Measurements from ENCODE around the gene NGF.

Gene NGF

DNA sequence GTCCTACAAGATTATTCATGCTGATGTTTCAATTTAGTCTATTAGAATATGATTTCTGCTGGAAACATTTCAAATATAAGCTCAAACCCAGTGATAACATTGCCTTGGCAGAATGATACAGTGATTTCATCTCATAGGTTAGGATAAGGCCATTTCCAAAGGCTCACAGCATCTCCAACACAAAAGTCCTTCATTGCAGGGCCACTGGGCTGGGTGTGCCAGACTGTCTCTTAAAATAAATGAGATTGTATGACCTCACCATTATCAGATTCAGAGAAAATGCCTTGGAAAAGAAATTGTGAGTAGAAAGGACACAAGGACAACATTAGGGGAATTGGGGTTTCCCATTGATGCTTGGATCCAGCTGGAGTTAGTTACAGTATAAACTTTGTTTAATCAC, 30.4 kb downstream of the NGF start:
- H3K4me2 ChIP-seq (ENCODE audit: low read depth, low read length): no peak overlapping the region
- no peak overlapping the region for H2AFZ ChIP-seq (ENCODE audit: low read length)
- TF ChIP-seq EZH2 (optimal IDR thresholded peaks at IDR 0.05; ENCODE audit: low read depth, low read length) (no peak), EZH2phosphoT487 (IDR thresholded peaks at IDR 0.05; ENCODE audit: low read length) (no peak), CTCF (IDR thresholded peaks at IDR 0.05; ENCODE audit: low read length) (no peak)
- no peak overlapping the region for H3K4me3 ChIP-seq (ENCODE audit: low read length)
- H3K27me3 ChIP-seq (replicated peaks; ENCODE audit: insufficient read depth, low read length): no peaks in the 10 kb centered on the region
- H3K9ac ChIP-seq (ENCODE audit: low read length): no peak overlapping the region
- no peaks in the 10 kb centered on the region for H4K20me1 ChIP-seq (ENCODE audit: insufficient read depth, low read length)
- no peaks in the 10 kb centered on the region for H3K79me2 ChIP-seq (ENCODE audit: low read length)
- H3K9me3 ChIP-seq (replicated peaks; ENCODE audit: insufficient read depth, low read length): no peaks in the 10 kb centered on the region
- DNase-seq: no peak
- no peaks in the 10 kb centered on the region for H3F3A ChIP-seq (ENCODE audit: insufficient read depth, low read length)
- H3K36me3 ChIP-seq (replicated peaks; ENCODE audit: insufficient read depth, low read length): no peaks in the 10 kb centered on the region
- 0 out of 2 replicates have a peak, but pooled peaks cover 3% of the 10 kb centered on the region for H3K4me1 ChIP-seq (ENCODE audit: low read length)
- H3K9me2 ChIP-seq (replicated peaks; ENCODE audit: insufficient read depth, low read length): no peaks in the 10 kb centered on the region
- H3K27ac ChIP-seq (ENCODE audit: low read length): no peak overlapping the region

DNA sequence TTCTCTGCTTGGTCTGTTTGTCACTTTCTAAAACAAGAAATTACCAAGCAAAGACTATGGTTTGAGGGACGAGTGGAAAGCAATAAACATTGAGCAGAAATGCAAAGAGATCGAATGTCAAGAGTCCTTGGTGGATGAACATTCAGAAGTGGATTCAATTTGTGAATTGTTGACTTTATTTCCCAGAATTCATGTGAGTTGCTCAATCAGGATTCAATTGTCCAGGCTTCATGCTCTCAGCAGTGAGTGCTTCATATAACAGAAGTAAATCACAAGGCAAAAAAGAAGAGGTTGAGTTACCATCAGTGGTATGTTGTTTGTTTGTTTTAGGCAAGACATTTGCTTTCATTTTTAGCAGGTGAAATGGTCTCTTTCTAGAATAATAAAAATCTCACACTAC, 31.9 kb downstream of the NGF start:
- H3K4me2 ChIP-seq (ENCODE audit: low read depth, low read length): no peak overlapping the region
- H2AFZ ChIP-seq (ENCODE audit: low read length): no peak overlapping the region
- H3K79me2 ChIP-seq (ENCODE audit: low read length): no peaks in the 10 kb centered on the region
- H3K27ac ChIP-seq (ENCODE audit: low read length): no peak overlapping the region
- no peaks in the 10 kb centered on the region for H3F3A ChIP-seq (ENCODE audit: insufficient read depth, low read length)
- H3K4me3 ChIP-seq (ENCODE audit: low read length): no peak overlapping the region
- DNase-seq: no peak
- H3K27me3 ChIP-seq (replicated peaks; ENCODE audit: insufficient read depth, low read length): 0 out of 2 replicates have a peak, but pooled peaks cover 3% of the 10 kb centered on the region
- no peaks in the 10 kb centered on the region for H3K36me3 ChIP-seq (replicated peaks; ENCODE audit: insufficient read depth, low read length)
- H3K9me3 ChIP-seq (replicated peaks; ENCODE audit: insufficient read depth, low read length): no peaks in the 10 kb centered on the region
- H3K9me2 ChIP-seq (replicated peaks; ENCODE audit: insufficient read depth, low read length): no peaks in the 10 kb centered on the region
- TF ChIP-seq EZH2 (optimal IDR thresholded peaks at IDR 0.05; ENCODE audit: low read depth, low read length): no peak
- TF ChIP-seq EZH2phosphoT487 (IDR thresholded peaks at IDR 0.05; ENCODE audit: low read length): no peak
- TF ChIP-seq CTCF (IDR thresholded peaks at IDR 0.05; ENCODE audit: low read length): no peak
- H4K20me1 ChIP-seq (ENCODE audit: insufficient read depth, low read length): no peaks in the 10 kb centered on the region
- H3K9ac ChIP-seq (ENCODE audit: low read length): no peak overlapping the region
- 0 out of 2 replicates have a peak, but pooled peaks cover 3% of the 10 kb centered on the region for H3K4me1 ChIP-seq (ENCODE audit: low read length)

GRCh38 chr1:115303364-115303763, 34.7 kb downstream of the NGF start:
- Histone ChIP-seq H3F3A (ENCODE audit: insufficient read depth, low read length) (no peaks in the 10 kb centered on the region), H3K27me3 (replicated peaks; ENCODE audit: insufficient read depth, low read length) (peaks cover 31% of the 10 kb centered on the region), H3K4me1 (ENCODE audit: low read length) (no peaks in the 10 kb centered on the region), H3K9me2 (replicated peaks; ENCODE audit: insufficient read depth, low read length) (no peaks in the 10 kb centered on the region), H3K4me3 (ENCODE audit: low read length) (no peak overlapping the region), H3K9ac (ENCODE audit: low read length) (no peak overlapping the region), H3K36me3 (replicated peaks; ENCODE audit: insufficient read depth, low read length) (no peaks in the 10 kb centered on the region), H4K20me1 (ENCODE audit: insufficient read depth, low read length) (no peaks in the 10 kb centered on the region), H3K27ac (ENCODE audit: low read length) (no peak overlapping the region), H3K4me2 (ENCODE audit: low read depth, low read length) (no peak overlapping the region), H2AFZ (ENCODE audit: low read length) (no peak overlapping the region), H3K79me2 (ENCODE audit: low read length) (no peaks in the 10 kb centered on the region), H3K9me3 (replicated peaks; ENCODE audit: insufficient read depth, low read length) (no peaks in the 10 kb centered on the region)
- no peak for DNase-seq
- TF ChIP-seq EZH2 (optimal IDR thresholded peaks at IDR 0.05; ENCODE audit: low read depth, low read length): no peak
- TF ChIP-seq CTCF (IDR thresholded peaks at IDR 0.05; ENCODE audit: low read length): no peak
- TF ChIP-seq EZH2phosphoT487 (IDR thresholded peaks at IDR 0.05; ENCODE audit: low read length): no peak

Measured in MM.1S (cell line).